ELR (cell line): ENCODE results near the gene CAV1.

Experiments
- DNase-seq: peaks from one replicate; pipeline ENCODE4 v3.0.0-alpha.2; 2015; ENCODE audit warnings: low read depth

Gene CAV1

GRCh38 chr7:116530107-116530820 lies 5.4 kb downstream of the CAV1 start:
- DNase-seq, result no peak

GRCh38 chr7:116532102-116532688 lies 7.4 kb downstream of the CAV1 start:
- DNase-seq, result no peak

- DNase-seq, result no peak
These were observed 10.0 kb downstream of the CAV1 start for GRCh38 chr7:116534790-116535189.

- DNase-seq, result no peak
These were observed 10.6 kb downstream of the CAV1 start for GRCh38 chr7:116535416-116535815.

- DNase-seq, result no peak
These were observed 13.3 kb downstream of the CAV1 start for GRCh38 chr7:116538138-116538537.

GRCh38 chr7:116539879-116540278 lies 15.0 kb downstream of the CAV1 start:
- no peak for DNase-seq

GRCh38 chr7:116540743-116541142 lies 15.9 kb downstream of the CAV1 start:
- peak; percentile 68 for DNase-seq

- no peak for DNase-seq
These were observed 17.1 kb downstream of the CAV1 start for GRCh38 chr7:116541951-116542350.

- DNase-seq, result peak; percentile 52
These were observed 17.8 kb downstream of the CAV1 start for GRCh38 chr7:116542618-116543017.

- DNase-seq, result peak; percentile 85
These were observed 18.8 kb downstream of the CAV1 start for GRCh38 chr7:116543664-116544063.

- DNase-seq, result no peak
These were observed 19.7 kb downstream of the CAV1 start for GRCh38 chr7:116544487-116544886.

- no peak for DNase-seq
These were observed 20.7 kb downstream of the CAV1 start for GRCh38 chr7:116545411-116545993.

GRCh38 chr7:116546054-116546453 lies 21.2 kb downstream of the CAV1 start:
- no peak for DNase-seq

- DNase-seq, result no peak
These were observed 22.1 kb downstream of the CAV1 start for GRCh38 chr7:116546916-116547315.

GRCh38 chr7:116547347-116547746 lies 22.5 kb downstream of the CAV1 start:
- DNase-seq, result peak; percentile 83

- DNase-seq, result no peak
These were observed 23.7 kb downstream of the CAV1 start for GRCh38 chr7:116548506-116548905.

- no peak for DNase-seq
These were observed 24.5 kb downstream of the CAV1 start for GRCh38 chr7:116549370-116549769.

- DNase-seq, result no peak
These were observed 26.9 kb downstream of the CAV1 start for GRCh38 chr7:116551692-116552091.

- peak; percentile 61 for DNase-seq
These were observed 27.8 kb downstream of the CAV1 start for GRCh38 chr7:116552602-116553001.

GRCh38 chr7:116553168-116553964 lies 28.5 kb downstream of the CAV1 start:
- no peak for DNase-seq

GRCh38 chr7:116554436-116554835 lies 29.6 kb downstream of the CAV1 start:
- no peak for DNase-seq

GRCh38 chr7:116554911-116555310 lies 30.1 kb downstream of the CAV1 start:
- no peak for DNase-seq
